GM12872 (cell line): ENCODE data around the gene CAPZB.

Experiments
- TF ChIP-seq, protein P1 (sequence below): IDR thresholded peaks from 3 replicates; pipeline ENCODE4 v1.5.1; 2011; ENCODE audit warnings: low read depth, mild to moderate bottlenecking, low read length, moderate library complexity; ENCODE audit not compliant: insufficient read depth

The CAPZB gene

DNA sequence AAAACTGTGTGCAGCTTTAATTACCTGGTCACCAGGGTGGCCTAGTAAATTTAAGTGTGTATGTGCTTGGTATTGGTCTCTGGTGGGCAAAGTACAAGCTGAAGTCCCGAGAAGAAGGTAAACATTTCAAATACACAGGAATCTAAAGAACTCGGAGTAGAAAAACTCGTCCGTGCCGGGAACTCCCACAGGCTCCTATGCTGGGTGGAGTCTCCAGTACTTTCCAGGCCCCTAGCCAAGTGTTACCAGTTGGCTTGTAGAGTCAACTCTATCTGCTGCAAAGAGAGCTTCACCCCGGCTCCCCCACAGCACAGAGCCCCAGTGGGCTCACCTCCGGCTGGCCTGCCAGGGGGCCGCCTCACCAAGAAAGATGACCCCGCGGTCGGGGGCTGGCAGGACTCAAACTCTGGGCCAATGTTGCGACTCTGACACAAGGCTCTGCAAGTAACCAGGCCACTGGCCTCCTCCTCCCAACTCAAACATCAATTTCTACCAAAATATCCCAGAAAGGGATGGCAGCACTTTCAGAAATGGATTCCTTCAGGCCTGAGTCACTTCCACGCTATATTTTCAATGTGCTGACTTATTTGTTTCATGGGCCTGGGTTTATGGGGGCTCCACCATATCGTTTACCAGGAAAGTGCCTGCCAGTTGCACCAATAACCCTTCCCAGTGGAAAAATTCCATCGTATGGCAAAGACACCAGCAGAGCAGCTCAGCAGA lies 99.3 kb downstream of the CAPZB start:
- TF ChIP-seq, protein P1, sequence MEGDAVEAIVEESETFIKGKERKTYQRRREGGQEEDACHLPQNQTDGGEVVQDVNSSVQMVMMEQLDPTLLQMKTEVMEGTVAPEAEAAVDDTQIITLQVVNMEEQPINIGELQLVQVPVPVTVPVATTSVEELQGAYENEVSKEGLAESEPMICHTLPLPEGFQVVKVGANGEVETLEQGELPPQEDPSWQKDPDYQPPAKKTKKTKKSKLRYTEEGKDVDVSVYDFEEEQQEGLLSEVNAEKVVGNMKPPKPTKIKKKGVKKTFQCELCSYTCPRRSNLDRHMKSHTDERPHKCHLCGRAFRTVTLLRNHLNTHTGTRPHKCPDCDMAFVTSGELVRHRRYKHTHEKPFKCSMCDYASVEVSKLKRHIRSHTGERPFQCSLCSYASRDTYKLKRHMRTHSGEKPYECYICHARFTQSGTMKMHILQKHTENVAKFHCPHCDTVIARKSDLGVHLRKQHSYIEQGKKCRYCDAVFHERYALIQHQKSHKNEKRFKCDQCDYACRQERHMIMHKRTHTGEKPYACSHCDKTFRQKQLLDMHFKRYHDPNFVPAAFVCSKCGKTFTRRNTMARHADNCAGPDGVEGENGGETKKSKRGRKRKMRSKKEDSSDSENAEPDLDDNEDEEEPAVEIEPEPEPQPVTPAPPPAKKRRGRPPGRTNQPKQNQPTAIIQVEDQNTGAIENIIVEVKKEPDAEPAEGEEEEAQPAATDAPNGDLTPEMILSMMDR, result no peak

GRCh38 chr1:19385221-19385620 lies 100.1 kb downstream of the CAPZB start:
- TF ChIP-seq, protein P1, result no peak

GRCh38 chr1:19384772-19385187 lies 100.6 kb downstream of the CAPZB start:
- TF ChIP-seq, protein P1, result no peak

GRCh38 chr1:19384113-19384512 lies 101.2 kb downstream of the CAPZB start:
- TF ChIP-seq, protein P1, result no peak

GRCh38 chr1:19382222-19382621 lies 103.1 kb downstream of the CAPZB start:
- TF ChIP-seq, protein P1, result no peak

DNA sequence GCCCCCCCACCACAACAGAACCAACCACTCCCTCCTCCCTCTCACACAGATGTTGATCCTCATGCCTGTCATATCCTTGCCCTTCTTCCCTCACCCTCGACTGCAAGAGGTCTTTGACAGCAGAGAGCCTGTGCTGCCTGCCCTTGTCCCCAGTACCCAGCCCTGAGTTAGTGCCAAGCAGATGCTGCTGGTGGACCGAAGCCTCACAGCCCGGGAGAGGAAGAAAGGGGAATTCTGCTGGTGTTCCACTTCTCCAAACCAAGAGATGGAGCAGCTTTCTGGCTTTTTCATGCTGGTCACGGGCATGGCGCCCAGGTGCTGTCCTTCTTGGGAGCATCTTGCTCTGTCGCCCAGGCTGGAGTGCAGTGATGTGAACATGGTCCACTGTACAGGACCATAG lies 104.1 kb downstream of the CAPZB start:
- TF ChIP-seq, protein P1, result no peak

DNA sequence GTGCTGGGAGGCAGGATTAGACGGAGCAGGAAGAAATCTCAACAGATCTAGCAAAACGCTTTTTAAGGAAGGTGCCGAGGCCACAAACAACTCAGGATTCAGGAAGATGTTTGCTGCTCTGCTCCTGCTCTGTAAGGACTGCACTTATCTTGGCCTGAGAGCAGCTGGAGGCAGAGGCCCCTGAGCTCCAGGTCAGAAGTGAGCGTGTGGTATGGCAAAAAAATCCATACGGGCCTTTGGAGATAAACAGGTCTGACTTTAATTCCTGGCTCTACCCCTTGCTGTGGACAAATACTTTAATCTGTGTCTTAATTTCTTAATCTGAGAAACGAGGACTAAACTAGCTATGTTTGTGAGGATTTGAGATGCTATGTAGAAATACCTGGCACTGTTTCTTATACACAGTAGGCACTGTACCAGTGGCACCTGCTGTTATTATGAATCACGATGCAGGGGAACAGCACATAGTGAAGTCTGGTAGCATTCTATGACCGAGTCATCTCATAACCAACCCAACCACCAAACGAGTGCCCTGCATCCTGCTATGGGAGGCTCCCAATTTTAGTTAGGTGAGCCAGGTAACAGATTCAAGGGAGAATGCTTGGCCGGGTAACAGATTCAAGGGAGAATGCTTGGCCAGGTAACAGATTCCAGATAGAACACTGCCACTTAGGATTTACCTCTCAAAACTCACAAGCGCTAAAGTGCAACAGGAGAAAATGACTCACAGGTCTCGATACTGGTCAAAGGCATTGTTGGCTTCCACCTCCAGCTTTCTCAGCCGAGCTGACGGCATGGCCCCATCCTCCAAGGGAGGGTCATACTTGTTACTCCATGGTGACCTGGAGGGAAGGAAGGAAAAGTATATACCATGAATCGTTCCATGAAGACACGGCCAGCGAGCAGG lies 107.3 kb downstream of the CAPZB start:
- TF ChIP-seq, protein P1, result no peak
